ENCODE data around the gene STAC. TPM values are rescaled to one million over a fixed set of nuclear protein-coding genes. Genes with fewer than 3 reads are reported as not detected.

Gene STAC
- total and polyA plus RNA-seq, 8 donors, result 0.29 to 7.2 (median 0.61) TPM; not detected in 4

DNA sequence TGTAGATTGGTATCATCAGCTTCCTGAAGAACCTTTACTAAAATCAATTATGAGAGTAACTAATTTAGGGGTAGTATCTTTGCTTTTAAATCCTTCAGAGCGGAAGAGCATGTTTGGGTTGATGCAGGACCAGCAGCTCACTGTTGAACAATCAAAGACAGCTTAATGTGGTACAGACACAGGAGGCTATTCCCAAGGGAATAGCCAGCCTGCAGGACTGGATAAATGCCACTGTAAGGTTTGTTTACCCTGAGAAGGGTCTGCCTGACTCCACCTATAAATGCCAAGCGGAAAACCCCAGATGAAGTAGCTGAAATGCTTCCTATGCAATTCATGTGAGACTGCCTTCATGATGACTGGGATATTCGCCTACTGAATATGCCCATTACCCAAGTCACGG, 16.0 kb upstream of the STAC start:
- intact Hi-C loops (cut with DNase I; ENCODE audit: low total_unique reads), result no loop called here
- no peaks in the 10 kb centered on the region for H3K4me1 ChIP-seq
- peaks cover 0 to 4% (median 3%) of the 10 kb centered on the region in 4 donors for H3K9me3 ChIP-seq
- WGBS, 5 donors, result 80 to 92% (median 89%) methylated on average over 4 of the region's 4 CpGs
- no peaks in the 10 kb centered on the region for H3K27me3 ChIP-seq
- H3K4me3 ChIP-seq, result no peak overlapping the region
- no peak for DNase-seq
- no peak overlapping the region for H3K27ac ChIP-seq
- no peak for TF ChIP-seq EP300 (IDR thresholded peaks at IDR 0.05)
- no peak for TF ChIP-seq POLR2A (IDR thresholded peaks at IDR 0.05)
- TF ChIP-seq POLR2AphosphoS5 (IDR thresholded peaks at IDR 0.05), result no peak
- TF ChIP-seq, protein P1, sequence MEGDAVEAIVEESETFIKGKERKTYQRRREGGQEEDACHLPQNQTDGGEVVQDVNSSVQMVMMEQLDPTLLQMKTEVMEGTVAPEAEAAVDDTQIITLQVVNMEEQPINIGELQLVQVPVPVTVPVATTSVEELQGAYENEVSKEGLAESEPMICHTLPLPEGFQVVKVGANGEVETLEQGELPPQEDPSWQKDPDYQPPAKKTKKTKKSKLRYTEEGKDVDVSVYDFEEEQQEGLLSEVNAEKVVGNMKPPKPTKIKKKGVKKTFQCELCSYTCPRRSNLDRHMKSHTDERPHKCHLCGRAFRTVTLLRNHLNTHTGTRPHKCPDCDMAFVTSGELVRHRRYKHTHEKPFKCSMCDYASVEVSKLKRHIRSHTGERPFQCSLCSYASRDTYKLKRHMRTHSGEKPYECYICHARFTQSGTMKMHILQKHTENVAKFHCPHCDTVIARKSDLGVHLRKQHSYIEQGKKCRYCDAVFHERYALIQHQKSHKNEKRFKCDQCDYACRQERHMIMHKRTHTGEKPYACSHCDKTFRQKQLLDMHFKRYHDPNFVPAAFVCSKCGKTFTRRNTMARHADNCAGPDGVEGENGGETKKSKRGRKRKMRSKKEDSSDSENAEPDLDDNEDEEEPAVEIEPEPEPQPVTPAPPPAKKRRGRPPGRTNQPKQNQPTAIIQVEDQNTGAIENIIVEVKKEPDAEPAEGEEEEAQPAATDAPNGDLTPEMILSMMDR (IDR thresholded peaks at IDR 0.05), result no peak
- H3K36me3 ChIP-seq, result no peaks in the 10 kb centered on the region

DNA sequence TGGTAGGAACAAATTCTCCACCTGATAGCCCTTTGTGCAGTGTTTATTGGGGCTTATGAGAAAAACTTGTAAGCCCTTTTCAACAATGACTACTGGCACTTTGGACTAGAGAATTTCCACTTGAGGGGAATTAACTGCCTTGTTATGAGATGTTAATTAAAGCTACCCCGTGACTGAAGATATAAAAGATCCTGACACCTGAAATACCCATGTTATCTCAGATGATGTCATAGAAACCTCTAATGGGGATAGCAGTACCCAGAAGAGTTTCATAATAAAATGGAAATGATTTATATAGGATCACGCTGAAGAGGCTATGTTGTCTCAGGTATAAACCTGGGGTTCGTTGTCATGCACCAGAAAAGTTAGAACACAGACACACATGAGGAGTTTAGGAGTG, 14.5 kb upstream of the STAC start:
- no peak for DNase-seq
- Histone ChIP-seq H3K4me3 (no peak overlapping the region), H3K4me1 (no peaks in the 10 kb centered on the region), H3K9me3 (no peaks in the 10 kb centered on the region), H3K36me3 (no peaks in the 10 kb centered on the region), H3K27ac (no peak overlapping the region), H3K27me3 (no peaks in the 10 kb centered on the region)
- 86 to 90% (median 88%) methylated on average over 3 of the region's 3 CpGs for WGBS, 5 donors
- intact Hi-C loops (cut with DNase I; ENCODE audit: low total_unique reads), result no loop called here
- TF ChIP-seq, protein P1 (IDR thresholded peaks at IDR 0.05), result no peak
- TF ChIP-seq POLR2A (IDR thresholded peaks at IDR 0.05) (no peak), EP300 (IDR thresholded peaks at IDR 0.05) (no peak), POLR2AphosphoS5 (IDR thresholded peaks at IDR 0.05) (no peak)

DNA sequence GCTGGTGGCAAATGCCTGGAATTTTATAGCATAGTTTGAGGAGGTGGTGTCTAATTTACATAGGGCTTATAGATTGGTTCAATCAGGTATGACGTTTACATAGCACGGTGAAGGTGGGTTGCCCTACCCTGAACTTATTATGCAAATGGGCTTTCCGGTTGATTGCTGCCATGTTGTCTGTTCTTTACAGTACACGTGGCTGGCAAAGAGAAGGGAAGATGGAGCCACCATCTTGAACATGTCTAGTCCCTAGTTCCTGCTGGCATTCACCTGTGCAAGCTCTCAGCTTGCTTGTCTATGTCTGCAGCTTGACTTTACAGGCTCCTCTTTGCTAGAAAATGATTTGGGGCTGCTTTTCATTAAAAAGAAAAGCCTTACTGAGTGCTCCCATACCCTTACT, 14.0 kb upstream of the STAC start:
- Histone ChIP-seq H3K9me3 (no peaks in the 10 kb centered on the region), H3K27ac (no peak overlapping the region), H3K4me1 (no peaks in the 10 kb centered on the region), H3K4me3 (no peak overlapping the region), H3K36me3 (no peaks in the 10 kb centered on the region), H3K27me3 (no peaks in the 10 kb centered on the region)
- 79 to 84% (median 82%) methylated on average over 4 of the region's 4 CpGs for WGBS, 5 donors
- intact Hi-C loops (cut with DNase I; ENCODE audit: low total_unique reads), result no loop called here
- DNase-seq, result no peak
- TF ChIP-seq, protein P1 (IDR thresholded peaks at IDR 0.05), result no peak

DNA sequence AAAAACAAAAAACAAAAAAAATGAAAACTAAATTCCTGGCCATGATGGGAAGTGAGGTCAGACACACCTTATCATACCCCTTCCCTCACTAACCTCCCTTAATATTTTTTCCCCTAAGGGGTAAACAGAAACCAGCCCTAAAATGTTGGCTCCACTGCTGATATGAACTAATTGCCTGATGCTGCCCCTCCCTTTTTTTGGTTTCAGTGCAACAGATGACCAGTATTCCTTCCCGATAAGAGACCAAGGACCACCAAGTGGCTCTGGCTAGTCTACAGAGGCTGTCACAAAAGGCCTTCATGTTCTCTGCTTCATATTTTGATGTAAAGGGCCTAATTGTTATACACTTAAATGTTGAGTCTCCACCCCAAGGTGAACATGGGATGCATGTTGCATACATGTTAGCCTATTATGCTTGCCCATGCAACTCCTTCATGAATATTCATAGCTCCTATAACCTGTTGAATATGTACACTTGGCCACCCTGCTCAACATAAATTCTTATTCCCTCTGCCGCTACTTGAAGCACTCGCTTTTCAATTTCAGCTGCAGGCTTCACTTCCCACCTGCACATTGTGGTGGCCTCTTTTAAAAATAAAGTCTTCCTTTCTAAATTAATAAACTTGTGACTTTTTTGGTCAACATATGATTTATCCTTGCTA, 12.3 kb upstream of the STAC start:
- no peaks in the 10 kb centered on the region for H3K36me3 ChIP-seq
- no peak overlapping the region for H3K4me3 ChIP-seq
- H3K27me3 ChIP-seq, result no peaks in the 10 kb centered on the region
- no peak overlapping the region for H3K27ac ChIP-seq
- no peaks in the 10 kb centered on the region for H3K4me1 ChIP-seq
- no peaks in the 10 kb centered on the region for H3K9me3 ChIP-seq
- DNase-seq, result no peak
- intact Hi-C loops (cut with DNase I; ENCODE audit: low total_unique reads), result no loop called here
- 86 to 96% (median 93%) methylated on average over 3 of the region's 3 CpGs for WGBS, 5 donors
- TF ChIP-seq EP300 (IDR thresholded peaks at IDR 0.05) (no peak), POLR2A (IDR thresholded peaks at IDR 0.05) (no peak), POLR2AphosphoS5 (IDR thresholded peaks at IDR 0.05) (no peak)
- TF ChIP-seq, protein P1 (IDR thresholded peaks at IDR 0.05), result no peak

All from stomach (tissue), 9 donors.